HG03045 (cell line): ENCODE measurements around the gene NLRC5.
"Not testable (repeated sequence)": the region's sequence is repeated elsewhere in the genome, so short reads cannot be mapped to it uniquely, and the experiment has no call there.

Source experiments
- ATAC-seq: cut with Tn5 transposase; IDR thresholded peaks from one replicate; pipeline ENCODE4 v1.9.1; 2021; ENCODE audit warnings: mild to moderate bottlenecking, moderate library complexity; ENCODE audit not compliant: unreplicated experiment

NLRC5 gene

DNA sequence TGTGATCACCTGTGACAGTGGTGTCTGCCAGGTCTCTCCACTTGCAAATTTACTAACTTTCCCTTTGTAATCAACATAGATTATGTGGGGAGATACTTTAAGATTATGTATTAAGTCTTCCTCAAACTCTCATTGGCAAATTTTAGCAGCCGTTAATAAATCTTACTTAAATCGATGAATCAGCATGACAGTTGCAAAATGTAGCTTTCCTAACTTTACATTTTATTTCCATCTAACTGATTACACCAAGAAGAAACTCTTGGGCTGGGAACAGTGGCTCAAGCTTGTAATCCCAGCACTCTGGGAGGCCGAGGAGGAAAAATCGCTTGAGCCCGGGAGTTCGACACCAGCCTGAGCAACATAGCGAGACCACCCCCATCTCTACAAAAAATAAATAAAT lies 79.7 kb downstream of the NLRC5 start:
- ATAC-seq, result no peak

DNA sequence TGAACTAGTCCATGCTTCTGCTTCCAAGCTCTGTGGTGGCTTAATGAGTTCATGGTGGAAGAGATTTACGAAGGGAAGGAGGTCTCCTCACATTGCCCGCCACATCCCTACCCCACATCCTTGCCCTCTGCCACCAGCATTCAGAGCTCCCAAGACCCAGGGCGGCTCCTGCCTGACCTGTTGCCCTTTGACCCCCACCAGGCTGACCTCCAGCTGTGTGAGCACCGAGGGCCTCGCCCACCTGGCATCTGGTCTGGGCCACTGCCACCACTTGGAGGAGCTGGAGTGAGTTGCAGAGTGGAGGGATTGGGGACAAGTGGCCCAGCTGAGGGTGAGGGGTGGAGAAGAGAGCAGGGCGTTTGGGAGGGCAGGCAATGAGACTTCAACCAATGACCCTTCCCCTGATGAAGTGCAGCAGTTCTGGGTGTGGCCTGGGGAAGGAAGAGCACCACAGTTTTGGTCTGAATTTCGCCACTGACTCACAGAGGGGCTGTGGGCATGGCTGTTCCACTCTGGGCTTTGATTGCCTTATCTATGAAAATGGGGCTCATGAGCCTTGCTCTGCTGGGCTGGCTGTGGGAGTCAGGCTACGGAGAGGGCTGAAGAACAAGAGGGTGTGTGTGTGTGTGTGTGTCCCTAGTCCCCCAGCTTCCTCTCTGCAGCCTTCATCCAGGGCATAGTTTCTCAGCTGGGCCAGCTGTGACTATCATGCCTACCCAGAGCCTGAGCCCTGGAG lies 80.4 kb downstream of the NLRC5 start:
- no peak for ATAC-seq

DNA sequence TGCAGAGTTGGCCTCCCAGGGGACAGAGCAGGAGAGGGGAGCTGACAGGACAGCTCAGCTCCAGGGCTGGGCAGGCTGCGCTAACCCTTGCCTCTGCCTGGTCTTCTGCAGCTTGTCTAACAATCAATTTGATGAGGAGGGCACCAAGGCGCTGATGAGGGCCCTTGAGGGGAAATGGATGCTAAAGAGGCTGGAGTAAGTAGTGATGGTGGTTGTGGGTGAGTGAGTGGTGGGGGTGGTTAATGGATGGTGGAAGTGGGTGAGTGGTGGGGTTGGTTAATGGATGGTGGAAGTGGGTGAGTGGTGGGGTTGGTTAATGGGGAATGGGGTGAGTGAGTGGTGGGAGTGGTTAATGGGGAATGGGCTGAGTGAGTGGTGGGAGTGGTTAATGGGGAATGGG lies 81.1 kb downstream of the NLRC5 start:
- ATAC-seq, result no peak

DNA sequence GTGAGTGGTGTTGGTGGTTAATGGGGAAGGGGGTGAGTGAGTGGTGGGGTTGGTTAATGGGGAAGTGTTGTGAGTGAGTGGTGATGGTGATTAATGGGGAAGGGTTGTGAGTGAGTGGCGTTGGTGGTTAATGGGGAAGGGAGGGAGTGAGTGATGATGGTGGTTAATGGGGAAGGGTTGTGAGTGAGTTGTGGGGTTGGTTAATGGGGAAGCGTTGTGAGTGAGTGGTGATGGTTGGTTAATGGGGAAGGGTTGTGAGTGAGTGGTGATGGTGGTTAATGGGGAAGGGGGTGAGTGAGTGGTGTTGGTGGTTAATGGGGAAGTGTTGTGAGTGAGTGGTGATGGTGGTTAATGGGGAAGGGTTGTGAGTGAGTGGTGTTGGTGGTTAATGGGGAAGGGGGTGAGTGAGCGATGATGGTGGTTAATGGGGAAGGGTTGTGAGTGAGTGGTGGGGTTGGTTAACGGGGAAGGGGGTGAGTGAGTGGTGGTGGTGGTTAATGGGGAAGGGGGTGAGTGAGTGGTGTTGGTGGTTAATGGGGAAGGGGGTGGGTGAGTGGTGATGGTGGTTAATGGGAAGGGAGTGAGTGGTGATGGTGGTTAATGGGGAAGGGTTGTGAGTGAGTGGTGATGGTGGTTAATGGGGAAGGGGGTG lies 81.8 kb downstream of the NLRC5 start:
- ATAC-seq, result not testable (repeated sequence)

DNA sequence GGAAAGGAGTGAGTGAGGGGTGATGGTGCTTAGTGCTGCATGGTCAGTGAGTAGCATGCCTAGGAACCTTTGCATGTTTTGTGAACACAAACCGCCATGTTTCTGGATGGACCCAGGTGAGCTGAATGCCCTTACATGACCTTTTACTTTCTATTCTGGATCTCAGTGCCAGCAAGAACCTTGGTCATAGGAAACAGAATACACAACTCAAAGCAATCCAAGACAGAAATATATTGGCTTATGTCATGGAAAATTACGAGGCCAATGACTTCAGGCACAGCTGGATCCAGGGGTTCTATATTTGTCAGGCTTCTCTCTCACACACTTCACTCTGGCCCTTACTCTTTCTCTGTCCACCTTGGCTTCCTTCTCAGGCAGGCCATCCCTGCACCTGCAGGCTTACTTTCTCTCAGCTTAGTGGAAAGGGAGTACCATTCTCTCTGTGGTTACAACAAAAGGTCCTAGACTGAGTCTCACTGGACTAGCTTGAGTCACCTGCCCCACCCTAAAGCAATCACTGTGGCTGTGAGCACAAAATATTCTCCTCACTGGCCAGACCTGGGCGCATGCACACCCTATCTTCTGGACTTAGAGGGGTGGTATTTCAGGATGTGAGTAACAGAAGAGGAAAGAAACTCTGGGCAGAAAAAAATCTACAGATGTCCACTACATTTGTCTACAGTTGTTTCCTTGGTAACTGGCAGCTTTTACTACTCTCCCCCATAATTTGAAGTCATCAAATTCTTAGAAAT lies 82.7 kb downstream of the NLRC5 start:
- no peak for ATAC-seq

DNA sequence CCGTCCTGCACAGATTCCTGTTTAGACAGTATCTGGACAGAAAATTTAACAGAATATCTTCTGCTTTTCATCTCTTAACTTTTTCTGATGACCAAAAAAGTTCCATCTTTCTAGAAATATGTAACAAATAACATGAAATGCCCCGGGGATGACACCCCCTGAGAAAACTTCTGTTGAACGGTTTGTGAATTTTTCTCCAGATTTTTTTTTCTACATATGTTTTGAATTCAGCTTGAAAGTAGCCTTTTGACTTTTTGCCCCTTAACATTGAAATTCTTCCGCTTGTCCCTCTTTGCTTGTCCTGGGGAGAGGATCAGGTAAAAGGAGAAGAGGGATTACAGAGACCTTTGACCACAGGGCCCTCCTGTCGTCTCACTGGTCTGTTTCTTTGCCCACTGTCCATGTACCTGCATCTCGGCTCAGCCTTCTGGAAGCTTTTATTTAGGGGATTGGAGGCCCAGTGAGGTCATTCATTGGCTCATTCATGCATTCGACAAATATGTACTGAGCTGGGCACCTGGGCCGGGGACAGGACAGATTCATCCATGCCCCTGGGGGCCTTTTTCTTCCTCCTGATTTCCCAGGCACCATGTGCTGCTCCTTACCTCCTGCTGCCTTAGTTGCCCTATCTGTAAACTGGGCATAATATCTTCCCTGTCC lies 83.4 kb downstream of the NLRC5 start:
- ATAC-seq, result no peak

DNA sequence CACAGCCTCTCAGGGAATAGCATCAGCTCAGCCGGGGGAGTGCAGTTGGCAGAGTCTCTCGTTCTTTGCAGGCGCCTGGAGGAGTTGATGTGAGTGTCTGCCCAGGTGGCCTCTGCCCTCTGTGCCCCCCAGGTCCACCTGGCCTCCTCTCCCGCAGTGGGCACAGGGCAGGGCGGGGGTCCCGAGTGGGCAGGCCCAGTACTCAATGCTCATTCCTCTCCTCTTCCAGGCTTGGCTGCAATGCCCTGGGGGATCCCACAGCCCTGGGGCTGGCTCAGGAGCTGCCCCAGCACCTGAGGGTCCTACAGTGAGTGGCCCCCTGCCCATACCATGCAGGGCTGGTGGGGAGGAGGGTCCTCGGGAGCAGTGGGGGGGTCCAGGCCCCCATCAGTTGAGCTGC lies 88.4 kb downstream of the NLRC5 start:
- ATAC-seq, result no peak

DNA sequence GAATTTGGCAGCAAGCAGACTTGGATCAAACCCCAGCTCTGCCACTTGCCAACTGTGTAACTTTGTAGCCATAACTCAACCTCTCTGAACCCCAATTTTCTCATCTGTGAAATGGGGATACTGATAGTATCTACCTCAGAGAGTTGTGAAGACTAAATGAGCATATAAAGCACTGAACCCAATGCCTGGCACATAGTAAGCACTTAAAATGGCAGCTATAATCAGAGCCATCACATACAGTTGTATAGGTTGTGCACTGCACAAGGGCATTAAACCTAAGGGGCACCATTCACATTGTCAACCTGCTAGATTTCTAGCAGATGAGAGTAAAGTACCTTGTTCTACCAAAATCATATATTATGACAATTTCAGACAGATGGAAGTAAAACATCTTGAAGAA lies 92.4 kb downstream of the NLRC5 start:
- no peak for ATAC-seq

DNA sequence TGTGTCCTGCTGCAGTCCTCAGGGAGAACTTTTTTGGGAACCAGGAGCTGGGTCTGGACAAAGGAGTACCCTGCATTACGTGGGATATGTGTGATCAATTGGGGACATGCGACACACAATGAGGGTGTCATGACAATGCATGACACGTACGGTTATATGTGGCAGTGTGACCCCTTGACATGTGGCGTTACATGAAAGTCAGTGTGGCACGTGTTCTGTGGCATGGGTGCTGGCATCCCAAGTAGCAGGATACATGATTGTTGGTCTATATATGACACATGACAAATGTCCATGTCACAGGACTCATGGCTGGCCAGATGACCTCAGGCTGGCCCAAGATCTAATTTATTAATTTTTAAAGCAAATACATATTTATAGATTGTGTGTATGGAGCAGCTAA lies 93.3 kb downstream of the NLRC5 start:
- no peak for ATAC-seq

DNA sequence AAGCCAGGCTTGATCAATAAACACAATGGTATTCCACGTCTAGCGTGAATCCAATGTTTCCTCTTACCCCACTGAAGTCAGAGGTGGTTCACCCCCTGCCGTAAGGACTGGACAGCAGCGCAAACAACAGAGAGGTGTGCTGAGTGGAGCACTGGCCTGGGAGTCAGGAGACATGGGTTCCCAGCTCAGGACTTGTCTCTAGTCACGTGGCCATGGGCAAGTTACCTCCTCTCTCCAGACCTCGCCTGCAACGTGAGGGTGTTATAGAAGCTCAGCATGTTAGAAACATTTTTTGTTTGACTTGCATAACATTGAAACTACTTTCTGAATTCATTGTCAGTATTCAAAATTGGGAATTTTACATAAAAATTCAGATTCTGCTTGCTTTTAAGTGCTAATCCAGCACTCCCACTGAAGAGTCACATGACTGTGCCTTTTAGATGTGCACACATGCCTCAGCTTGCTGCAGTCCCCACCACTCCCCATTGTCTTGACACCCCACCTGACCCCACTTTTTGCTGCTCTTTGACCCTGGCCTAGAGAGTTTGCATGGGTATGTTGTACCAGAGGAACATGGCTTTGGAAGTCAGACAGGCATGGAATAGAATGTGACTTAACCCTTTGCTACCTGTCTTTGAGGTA lies 94.2 kb downstream of the NLRC5 start:
- no peak for ATAC-seq

DNA sequence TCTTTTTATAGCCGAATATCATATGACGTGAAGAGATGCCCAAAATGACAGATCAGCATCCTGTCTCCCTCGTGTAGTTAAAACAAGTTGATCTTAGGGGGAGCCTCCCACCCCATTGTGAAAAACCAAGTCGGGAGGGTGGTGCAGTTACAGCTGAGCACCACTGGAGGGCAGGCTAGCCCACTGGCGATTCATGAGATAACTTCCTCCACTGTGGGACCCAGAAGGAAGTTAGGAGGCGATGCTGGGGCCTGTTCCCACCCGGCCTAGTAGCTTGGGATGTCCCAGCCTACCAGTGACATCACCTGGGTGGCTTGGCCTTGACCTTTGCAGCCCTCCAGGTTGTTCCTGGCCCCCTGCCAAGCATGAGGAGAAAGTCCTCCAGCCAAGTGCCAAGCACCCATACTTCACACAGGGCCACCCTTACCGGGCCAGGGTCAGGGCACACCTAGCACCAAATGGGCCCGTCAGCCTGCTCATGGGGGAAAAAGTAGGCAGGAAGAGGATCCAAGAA lies 95.0 kb downstream of the NLRC5 start:
- peak; percentile 47 for ATAC-seq

DNA sequence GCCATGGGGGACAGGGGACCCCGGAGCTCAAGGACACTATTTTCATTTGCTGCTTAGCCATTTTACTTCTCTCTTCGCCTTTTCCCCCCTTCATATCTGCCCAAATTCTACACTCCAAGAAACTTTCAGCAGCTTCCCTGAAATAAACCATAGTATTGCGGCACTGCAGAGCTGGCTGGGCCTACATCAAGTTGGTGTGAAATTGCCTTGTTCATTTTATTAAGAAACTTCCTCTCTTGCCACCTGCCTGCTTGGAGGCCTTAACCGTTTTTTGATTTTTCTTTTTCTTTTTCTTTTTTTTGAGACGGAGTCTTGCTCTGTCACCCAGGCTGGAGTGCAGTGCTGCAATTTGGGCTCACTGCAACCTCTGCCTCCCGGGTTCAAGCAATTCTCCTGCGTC lies 95.6 kb downstream of the NLRC5 start:
- no peak for ATAC-seq

DNA sequence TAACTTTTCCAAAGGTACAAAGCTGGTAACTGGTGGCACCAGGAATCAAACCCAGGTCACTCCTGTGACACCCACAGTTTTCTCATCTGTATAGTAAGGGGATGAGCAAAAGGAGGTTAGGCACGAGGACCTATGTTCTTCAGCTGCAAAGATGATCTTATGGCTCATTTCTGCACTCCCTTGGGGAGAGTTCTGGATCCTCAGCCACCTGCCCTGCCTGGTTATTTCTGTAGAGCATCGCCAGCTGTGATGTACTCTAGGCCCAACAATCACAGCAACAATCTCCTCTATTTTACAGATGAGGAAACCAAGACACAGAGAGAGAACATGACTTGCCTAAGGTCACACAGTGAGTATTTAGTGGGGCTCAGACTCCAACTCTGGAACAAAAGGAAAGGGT lies 97.6 kb downstream of the NLRC5 start:
- no peak for ATAC-seq

DNA sequence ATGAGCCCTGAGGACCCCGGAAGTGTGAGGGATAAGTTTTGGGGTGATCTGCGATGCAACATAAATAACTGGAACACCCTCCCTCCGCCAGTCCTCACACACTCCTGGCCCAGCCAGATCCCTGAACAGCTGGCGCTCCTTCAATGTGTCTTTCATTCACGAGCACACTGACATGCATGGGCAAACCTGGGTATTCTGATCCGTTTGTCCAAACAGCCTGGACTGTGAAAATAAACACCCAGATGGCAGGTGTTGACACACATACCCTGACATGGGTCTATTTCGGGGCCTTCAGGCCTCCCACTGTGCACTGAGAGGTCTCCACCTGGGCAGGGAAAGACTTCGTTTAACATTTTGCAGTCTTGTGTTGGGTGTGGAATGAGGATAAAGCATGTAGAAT lies 100.0 kb downstream of the NLRC5 start:
- ATAC-seq, result no peak

DNA sequence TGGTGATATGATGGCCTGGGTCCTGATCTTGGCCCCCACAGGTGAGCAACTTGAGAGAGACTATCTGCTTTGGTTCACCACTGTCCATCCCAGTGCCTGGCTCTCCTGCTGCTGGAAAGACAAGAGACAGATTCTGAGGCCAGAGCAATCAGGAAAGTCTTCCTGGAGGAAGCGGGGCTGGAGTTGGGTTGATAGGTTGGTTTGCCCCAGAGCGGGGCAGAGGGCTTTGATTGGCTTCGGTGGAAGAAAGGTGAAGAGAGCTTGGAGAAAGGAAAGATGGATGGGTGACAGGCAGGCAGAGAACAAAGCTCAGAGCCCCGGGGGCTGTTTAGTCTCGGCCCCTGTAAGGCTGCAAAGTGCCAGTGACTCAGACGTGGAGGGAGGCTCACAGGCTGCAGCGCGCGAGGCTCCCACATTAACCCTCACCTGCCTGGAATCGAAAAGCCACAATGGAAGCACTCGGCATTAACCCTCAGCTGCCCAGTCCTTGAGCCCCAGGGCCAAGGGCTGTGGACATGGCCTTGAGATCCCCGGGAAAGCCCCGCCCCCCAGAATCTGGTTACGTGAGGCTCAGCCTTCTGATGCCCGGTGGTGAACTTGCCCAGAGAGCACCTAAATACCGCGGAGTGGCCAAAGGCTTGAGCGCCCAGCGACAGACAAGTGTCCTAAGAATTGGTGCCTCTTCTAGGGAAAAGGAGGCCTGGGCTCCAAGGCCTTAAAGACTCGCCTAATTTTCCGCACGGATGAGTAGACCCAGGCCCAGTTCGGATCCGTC lies 102.0 kb downstream of the NLRC5 start:
- no peak for ATAC-seq

DNA sequence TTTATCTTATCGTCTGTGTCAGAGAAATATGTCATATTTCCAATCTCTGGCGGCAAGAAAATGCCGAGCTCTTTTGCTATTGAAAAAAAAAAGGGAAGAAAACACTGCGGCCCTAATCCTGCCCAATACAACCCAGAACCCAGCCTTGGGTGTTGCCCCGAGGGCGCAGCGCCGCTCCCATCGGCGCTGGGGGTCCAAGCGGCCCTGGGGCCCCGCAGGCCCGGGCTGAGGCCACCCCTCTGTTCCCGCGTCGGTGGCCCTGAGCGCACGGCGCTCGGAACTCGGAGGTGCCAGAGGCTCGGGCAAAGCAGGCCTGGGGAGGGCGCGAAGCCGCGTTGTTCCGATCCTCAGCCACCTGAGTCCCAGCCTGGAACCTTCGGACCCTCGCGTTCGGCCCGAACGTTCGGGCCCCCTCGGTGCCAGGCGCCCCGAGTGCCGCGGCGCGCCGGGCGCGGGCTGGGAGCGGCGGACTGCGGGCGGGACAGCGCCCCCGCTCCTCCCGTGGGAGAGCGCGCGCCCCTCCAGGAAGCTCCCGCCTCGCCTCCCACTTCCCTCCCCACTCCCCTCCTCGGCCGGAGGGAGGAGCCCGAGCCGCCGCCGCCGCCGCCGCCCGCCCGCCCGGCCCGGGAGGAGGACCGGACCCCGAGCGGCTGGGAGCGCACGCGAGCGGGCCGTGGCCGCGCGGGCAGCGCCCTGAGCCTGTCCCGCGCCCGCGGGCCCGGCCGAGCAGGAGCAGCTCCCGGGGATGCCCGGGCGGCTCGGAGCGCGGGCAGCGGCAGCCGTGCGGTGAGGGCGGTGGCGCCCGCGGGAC lies 102.8 kb downstream of the NLRC5 start, which contains the start of gene CPNE2:
CPNE2 (plus strand) TSS at position 609 of the 811 bp plus-strand sequence. CDS start 18,160 bp downstream, outside the sequence.
- peak; percentile 44 for ATAC-seq

DNA sequence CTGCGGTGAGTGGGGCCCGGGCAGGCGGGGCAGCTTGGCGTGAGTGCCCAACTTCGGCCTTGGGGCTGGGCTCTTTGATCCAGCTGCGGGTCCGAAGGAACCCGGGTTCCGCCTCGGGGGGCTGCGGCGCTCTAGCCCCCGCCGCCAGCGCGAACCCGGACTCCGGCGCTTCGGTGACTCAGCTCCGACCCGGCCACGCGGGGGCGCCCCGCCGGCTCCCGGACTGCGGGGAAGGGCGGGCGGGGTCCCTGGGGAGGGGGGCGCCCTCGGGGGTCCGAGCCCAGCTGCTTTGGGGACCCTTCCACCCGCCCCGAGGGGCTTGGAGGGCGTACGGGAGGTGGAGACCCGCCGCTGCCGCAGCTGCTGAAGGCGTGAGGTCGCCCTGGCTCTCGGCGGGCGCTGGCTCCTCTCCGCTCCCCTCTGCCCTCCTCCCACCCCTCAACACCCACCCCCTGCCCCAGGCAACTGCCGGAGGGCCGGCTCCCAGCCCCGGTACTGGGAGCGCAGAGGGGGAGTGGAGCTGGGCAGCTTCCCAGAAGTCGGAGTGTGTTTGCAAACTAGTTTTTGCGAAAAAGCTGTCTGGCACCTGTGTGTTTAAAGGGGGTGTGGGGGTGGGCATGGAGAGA lies 103.5 kb downstream of the NLRC5 start:
- peak; percentile 34 for ATAC-seq

DNA sequence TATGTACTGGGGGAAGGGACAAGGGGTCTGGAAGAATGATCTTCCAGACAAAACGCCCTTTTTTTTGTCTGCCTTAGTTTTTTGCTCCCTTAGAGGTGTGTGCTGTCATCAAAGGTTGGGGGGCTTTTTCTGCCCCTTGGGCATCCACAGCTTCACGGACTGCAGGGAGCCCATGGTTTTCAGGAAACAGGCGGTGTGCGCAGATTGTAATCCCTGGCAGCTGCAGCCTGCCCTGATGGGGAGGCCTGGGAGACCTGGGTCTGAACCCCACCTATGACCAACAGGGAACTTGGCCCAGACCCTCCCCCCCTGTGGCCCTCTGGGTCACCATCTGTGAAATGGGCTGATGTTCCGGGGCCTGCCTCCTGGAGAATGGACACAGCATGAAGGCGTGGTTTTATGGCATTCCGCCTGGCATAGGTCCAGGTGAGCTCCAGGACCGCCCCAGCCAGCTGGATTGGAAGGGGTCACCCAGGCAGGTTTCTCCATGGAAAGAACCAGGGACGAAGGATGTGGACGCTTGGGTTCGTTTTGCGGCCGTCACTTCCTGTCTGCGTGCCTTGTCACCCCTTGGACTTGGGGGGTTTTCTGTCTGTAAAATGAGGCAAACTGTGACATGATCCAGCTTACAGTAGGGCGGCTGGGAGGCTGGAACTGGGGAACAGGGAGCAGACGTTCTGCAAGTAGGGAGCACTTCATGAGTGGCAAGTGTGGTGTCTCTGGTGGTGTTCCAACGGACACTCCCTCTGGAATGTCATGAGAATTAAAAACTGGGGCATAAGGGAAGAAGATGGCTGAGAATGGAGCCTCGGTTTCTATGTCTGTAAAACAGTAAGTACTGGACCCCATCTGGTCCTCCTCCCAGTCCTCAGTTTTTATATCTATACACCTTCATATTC lies 104.6 kb downstream of the NLRC5 start:
- no peak for ATAC-seq
